Stimulated activated CD4-positive, alpha-beta T cell treated with anti-CD3 and anti-CD28 coated beads, Interleukin-12 subunit alpha, Interleukin-12 subunit beta, amount 100 ng/mL, for 4 hours (primary cell): Measurements from ENCODE around the gene CLSTN2.

Experiments used
- DNase-seq: peaks from one replicate; pipeline ENCODE4 v3.0.0-alpha.2; 2020

CLSTN2 gene

GRCh38 chr3:140196970-140197369 is 262.0 kb downstream of the CLSTN2 start:
- DNase-seq = no peak

DNA sequence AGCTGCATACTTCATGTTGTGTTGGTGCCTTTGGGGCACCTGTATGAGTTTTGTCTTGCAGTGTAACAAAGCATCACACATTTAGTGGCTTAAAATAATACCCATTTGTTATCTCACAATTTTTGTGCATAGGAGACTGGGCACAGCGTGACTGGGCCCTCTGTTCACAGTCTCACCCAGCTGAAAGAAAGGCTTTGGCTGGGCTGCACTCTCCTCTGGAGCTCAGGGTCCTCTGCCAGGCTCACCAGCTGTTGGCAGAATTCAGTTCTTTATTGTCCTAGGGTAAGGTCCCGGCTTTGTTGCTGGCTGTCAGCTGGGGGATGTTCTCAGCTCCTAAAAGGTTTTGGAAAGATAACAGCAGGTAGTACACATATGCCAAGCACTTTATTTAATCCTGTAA is 263.3 kb downstream of the CLSTN2 start:
- DNase-seq = no peak

DNA sequence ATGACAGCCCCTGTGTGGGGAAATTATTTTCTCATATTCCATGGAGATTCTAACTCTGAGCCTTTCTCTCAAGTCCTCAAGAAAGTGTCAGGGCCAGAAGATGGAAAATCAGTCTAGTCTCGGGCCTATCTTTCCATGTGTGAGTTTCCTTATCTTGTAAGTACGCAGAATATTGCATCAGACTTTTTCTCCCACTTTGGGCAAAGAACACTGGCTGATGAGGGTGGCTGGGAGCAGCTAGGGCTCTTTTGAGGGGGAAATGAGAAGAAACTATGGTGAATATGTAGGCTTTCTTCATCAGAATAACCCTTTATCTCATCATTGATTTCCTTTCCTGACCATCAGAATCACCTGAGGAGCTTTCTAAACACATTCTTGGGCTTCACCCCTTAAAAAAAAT is 264.0 kb downstream of the CLSTN2 start:
- no peak for DNase-seq

GRCh38 chr3:140199743-140200142 is 264.8 kb downstream of the CLSTN2 start:
- no peak for DNase-seq

GRCh38 chr3:140203510-140203909 is 268.5 kb downstream of the CLSTN2 start:
- no peak for DNase-seq

- DNase-seq = no peak
Observed at GRCh38 chr3:140204271-140204984, 269.4 kb downstream of the CLSTN2 start.

DNA sequence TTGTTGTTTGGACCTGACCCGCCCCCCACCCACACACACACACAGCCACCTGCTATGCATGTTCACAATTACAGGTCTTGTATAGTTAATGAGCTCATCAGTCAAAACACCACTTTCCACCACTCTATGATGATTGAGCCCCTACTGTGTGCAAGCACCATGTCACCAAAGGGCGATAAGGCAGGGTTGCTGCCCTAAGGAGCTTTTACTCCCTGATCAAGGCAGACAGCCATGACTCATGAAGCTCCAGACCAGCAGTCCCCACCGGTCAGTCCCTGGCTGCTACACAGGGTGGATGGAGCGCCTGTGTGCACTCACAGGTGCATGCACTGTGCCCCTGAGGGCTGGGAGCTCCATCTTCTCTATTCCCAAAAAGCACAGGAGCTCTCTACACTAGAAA is 270.6 kb downstream of the CLSTN2 start:
- DNase-seq = no peak

- no peak for DNase-seq
Observed at GRCh38 chr3:140206196-140207040, 271.4 kb downstream of the CLSTN2 start.

GRCh38 chr3:140207541-140207940 is 272.6 kb downstream of the CLSTN2 start:
- no peak for DNase-seq

- DNase-seq = no peak
Observed at GRCh38 chr3:140216249-140216648, 281.3 kb downstream of the CLSTN2 start.

DNA sequence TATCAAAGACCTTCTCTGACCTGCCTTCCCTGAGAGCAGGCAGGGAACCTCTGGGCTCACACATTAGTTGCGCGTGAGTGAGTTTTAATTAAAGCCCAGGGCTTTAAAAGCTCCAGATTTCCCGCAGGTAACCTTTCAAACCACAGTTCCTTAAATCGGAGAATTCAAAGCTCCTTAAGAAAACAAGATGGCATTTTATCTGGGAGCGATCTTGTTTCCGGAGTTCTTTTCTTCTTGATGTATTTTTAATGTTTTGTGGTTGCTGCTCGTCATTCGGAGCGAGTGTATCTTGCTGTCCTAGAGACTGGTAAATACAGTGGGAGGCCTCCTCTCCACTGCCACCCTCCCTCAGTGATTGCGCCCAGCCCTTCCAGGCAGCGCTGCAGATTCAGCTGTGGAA is 284.3 kb downstream of the CLSTN2 start:
- no peak for DNase-seq

DNA sequence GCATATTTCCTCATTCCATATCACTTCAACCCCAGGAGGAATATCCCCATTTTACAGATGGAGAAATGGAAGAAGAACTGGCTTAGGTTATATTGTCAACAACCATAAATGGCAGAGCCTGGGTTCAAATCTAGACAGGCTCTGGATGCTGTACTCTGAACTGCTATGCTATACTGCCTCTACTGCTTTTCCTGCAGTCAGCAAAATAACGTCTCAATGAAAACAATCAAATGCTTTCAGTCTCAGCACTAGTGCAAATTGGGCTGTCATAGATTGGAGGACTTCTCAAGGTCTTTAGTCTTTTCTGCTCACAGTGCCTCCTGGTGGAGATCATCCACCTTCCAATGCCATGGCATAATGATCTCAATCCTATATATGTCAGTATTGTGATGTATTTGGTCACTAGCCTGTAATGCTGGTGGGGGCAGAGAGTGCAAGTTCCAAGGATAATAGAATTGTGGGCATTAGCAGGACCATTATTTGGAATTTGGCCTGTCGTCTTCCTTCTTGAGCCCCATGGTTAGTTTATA is 285.0 kb downstream of the CLSTN2 start:
- DNase-seq = no peak

GRCh38 chr3:140223197-140223596 is 288.2 kb downstream of the CLSTN2 start:
- no peak for DNase-seq

DNA sequence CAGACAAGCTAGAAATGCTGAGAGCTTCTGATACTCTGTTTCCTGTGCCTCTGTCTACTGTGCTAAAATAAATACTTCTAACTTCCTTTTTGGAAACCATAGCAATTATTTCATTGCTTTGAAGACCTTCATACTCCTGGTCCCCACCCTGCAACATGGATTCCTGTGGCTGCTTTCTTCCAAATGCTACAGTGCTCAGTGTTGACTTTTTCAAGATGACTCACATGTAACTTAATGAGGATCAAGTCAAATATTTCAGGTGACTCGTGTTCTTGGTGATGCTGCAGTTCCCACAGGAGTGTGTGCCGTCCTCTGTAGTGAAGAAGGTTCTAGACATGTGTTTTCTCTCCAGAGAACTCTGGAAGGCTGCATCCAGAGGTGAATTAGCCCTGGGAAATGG is 288.6 kb downstream of the CLSTN2 start:
- no peak for DNase-seq

GRCh38 chr3:140224307-140224706 is 289.3 kb downstream of the CLSTN2 start:
- DNase-seq = no peak

GRCh38 chr3:140225996-140226395 is 291.0 kb downstream of the CLSTN2 start:
- DNase-seq = no peak

- DNase-seq = no peak
Observed at GRCh38 chr3:140233702-140234101, 298.7 kb downstream of the CLSTN2 start.

GRCh38 chr3:140234256-140234655 is 299.3 kb downstream of the CLSTN2 start:
- no peak for DNase-seq

DNA sequence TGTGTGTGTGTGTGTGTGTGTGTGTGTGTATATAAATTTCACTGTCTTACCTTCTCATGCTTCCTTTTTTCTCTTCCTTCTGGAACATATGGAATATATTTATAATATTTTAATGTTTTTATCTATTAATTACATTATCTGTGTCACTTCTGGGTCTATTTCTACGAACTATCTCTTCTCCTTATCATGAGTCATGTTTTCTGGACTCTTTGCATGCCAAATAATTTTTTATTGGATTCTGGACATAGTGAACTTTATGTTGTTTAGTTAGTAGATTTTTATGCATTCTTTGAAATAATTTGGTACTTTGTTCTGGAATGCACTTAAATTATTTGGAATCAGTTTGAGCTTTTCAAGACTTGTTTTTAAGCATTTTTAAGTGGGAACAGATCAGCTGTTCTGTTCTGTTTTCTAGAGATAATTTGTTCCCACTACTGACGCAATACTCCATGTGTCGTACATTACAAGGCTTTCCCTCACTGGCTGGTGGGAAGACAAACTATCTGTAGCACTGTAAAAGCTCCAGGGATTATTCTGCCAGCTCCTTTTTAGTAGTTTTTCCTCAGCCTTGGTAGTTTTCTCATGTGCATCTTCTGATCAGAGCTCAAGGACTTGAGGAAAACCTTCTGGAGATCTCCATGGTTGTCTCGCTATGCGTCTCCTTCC is 302.0 kb downstream of the CLSTN2 start:
- DNase-seq = no peak

GRCh38 chr3:140238646-140239314 is 303.8 kb downstream of the CLSTN2 start:
- no peak for DNase-seq

DNA sequence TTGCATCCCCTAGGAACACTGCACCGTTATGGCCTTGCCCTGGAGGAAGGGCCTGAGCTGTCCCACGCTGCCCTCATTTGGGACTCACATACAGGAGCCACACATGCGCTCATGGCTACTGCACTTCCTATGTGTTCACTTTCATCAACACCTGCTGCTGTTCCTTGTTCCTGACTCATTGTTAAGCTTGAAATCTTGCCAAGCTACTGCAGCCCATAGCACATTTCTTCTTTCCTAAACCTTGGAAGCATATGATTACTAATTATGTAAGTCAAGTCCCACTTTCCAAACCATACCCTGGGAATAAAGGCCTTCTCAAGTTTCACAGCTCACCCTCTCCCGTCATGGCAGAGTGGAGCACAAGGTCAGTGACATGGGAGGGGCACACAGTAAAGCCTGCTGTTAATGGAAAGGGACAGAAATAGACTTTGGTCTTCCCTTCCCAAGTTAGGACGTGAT is 307.9 kb downstream of the CLSTN2 start:
- no peak for DNase-seq

GRCh38 chr3:140243575-140243974 is 308.6 kb downstream of the CLSTN2 start:
- no peak for DNase-seq

DNA sequence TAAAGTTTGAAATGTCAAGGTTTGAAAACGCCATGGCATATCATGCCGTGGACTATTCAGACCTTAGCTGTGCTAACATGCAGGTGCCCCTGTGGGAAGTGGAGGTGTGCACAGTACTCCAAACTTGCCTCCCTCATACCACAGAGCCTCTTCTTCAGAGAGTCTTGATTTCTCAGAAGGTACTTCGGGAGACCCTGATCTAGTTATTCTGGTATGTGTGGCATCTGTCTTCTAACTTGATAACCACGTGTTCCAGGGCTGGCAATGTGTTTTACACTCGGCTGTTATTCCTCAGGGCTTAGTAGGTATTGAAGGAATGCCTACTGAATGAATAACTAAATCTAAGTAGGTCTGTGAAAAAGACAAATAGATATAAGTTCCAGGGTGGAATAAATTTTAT is 309.9 kb downstream of the CLSTN2 start:
- no peak for DNase-seq
